ENCODE results near the gene TEX19.

Gene TEX19

DNA sequence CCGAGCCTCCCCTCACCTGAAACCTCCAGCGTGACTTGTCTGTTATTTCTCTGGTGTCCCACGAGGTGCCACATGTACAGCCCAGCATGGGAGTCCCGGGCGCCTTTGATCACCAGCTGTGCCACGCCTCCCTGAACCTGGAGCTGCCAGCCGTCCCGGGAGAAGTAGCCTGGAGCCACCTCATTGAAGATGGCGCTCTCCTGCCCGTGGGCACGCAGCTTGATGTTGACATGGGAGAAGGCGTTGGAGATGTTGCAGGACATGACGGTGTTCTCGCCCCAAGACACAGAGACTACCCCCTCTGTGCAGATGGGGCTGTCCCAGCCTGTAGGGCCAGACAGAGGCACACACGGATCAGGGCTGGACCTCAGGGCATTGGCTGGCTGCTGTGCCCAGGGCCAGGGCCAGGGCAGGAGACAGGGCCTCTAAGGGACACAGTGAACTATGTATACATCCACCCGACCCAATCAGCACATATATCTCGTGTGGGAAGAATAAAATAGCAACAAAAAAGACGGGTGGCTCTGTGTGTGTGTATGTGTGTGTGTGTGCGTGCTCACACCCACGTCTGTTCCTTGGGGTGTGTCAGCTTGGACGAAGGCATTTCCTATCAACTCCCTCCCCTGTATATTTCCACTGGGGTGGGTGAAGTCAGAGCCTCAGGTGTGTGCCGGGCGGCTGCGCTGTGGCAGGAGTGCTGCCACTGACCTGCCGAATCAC lies 34.3 kb upstream of the TEX19 start:
- H3K9ac ChIP-seq (ENCODE audit: low read length), result no peak overlapping the region
- peaks cover under 1% of the 10 kb centered on the region for H3K4me1 ChIP-seq (ENCODE audit: insufficient read depth, low read length)
- no peak overlapping the region for H3K4me3 ChIP-seq (ENCODE audit: low read depth in 1 of 2, low read length in 2 of 2)
- H3K36me3 ChIP-seq (ENCODE audit: insufficient read depth, low read length), result peaks cover 5% of the 10 kb centered on the region
- no peaks in the 10 kb centered on the region for H3K27me3 ChIP-seq (ENCODE audit: control insufficient read depth in 1 of 2, insufficient read depth in 2 of 2, low read length in 2 of 2)
- no peak overlapping the region for H3K27ac ChIP-seq (ENCODE audit: low read depth, low read length)
- H3K9me3 ChIP-seq (ENCODE audit: low read length), result no peaks in the 10 kb centered on the region

DNA sequence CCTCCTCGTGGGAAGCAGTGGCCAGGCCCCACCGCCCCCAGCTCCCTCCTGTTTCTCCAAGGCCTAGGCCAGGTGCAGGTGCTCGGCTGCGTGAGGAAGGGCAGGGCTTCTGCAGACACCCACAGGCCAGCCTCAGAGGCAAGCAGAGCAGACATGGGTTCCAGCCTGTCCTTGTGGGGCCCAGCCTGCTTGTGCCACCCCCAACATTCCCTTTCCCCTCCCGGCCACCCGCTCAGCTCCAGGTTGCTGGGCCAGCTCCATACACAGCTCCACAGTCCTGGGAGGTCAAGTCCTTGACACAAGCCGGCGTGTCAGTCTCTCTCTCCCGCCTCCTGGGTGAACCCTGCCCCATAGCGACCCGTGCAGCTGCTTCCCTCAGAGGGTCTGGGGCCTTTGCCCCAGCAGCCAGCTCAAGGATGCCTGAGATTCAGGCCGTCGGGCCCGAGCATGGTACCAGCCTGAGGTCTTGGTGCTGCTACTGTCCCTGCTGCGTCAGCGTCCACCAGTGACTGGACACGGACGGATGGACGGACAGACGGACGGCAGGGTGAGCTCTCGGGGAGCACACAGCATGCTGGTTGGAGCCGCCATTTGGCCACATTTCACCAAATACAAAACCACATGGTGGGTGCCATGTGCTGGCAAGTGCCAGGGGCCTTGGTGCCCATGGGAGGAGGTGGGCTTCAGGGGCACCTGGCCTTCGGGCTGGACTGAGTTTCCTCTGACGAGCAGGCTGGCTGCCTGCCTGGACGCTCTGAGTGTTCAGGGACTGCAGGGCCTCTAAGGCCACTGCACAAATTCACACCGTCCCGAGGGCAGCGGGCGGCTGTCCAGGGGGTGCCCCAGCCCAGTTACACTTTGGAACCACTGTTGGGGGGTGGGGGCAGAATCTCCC lies 33.5 kb upstream of the TEX19 start:
- H3K4me1 ChIP-seq (ENCODE audit: insufficient read depth, low read length), result peaks cover 8% of the 10 kb centered on the region
- H3K9ac ChIP-seq (ENCODE audit: low read length), result no peak overlapping the region
- H3K9me3 ChIP-seq (ENCODE audit: low read length), result no peaks in the 10 kb centered on the region
- H3K27ac ChIP-seq (ENCODE audit: low read depth, low read length), result no peak overlapping the region
- no peaks in the 10 kb centered on the region for H3K27me3 ChIP-seq (ENCODE audit: control insufficient read depth in 1 of 2, insufficient read depth in 2 of 2, low read length in 2 of 2)
- H3K4me3 ChIP-seq (ENCODE audit: low read depth in 1 of 2, low read length in 2 of 2), result no peak overlapping the region
- peaks cover 5% of the 10 kb centered on the region for H3K36me3 ChIP-seq (ENCODE audit: insufficient read depth, low read length)

DNA sequence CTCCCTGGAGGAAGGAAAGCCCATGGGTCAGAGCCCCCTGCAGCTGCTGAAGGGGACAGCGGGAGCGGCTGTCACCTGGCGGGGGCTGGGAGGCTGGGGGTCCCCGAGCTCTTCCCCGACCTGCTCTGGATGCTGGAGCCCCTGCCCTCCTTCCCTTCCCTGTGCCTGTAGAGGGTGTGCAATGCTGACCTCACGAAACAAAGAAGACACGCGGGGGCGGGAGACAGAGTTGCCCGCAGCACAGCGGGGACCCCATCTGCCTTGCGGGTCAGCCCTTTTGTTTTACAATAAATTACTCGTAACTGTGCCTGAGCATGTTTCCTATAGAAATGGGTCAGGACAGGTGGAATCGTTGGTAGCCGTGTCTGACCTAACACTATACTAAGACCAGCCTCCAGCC lies 31.8 kb upstream of the TEX19 start:
- H3K4me1 ChIP-seq (ENCODE audit: insufficient read depth, low read length), result peaks cover 12% of the 10 kb centered on the region

GRCh38 chr17:82327757-82328140 lies 31.3 kb upstream of the TEX19 start:
- H3K27ac ChIP-seq (ENCODE audit: low read depth, low read length), result no peak overlapping the region
- no peaks in the 10 kb centered on the region for H3K9me3 ChIP-seq (ENCODE audit: low read length)
- peaks cover 16% of the 10 kb centered on the region for H3K4me1 ChIP-seq (ENCODE audit: insufficient read depth, low read length)
- no peak overlapping the region for H3K4me3 ChIP-seq (ENCODE audit: low read depth in 1 of 2, low read length in 2 of 2)
- H3K36me3 ChIP-seq (ENCODE audit: insufficient read depth, low read length), result peaks cover 5% of the 10 kb centered on the region
- H3K27me3 ChIP-seq (ENCODE audit: control insufficient read depth in 1 of 2, insufficient read depth in 2 of 2, low read length in 2 of 2), result no peaks in the 10 kb centered on the region
- H3K9ac ChIP-seq (ENCODE audit: low read length), result no peak overlapping the region

More for the DNA sequence above, 31.8 kb upstream of the TEX19 start:
- H3K36me3 ChIP-seq (ENCODE audit: insufficient read depth, low read length), result peaks cover 5% of the 10 kb centered on the region
- H3K27ac ChIP-seq (ENCODE audit: low read depth, low read length), result no peak overlapping the region
- no peak overlapping the region for H3K9ac ChIP-seq (ENCODE audit: low read length)
- H3K27me3 ChIP-seq (ENCODE audit: control insufficient read depth in 1 of 2, insufficient read depth in 2 of 2, low read length in 2 of 2), result no peaks in the 10 kb centered on the region
- H3K9me3 ChIP-seq (ENCODE audit: low read length), result no peaks in the 10 kb centered on the region
- H3K4me3 ChIP-seq (ENCODE audit: low read depth in 1 of 2, low read length in 2 of 2), result no peak overlapping the region

DNA sequence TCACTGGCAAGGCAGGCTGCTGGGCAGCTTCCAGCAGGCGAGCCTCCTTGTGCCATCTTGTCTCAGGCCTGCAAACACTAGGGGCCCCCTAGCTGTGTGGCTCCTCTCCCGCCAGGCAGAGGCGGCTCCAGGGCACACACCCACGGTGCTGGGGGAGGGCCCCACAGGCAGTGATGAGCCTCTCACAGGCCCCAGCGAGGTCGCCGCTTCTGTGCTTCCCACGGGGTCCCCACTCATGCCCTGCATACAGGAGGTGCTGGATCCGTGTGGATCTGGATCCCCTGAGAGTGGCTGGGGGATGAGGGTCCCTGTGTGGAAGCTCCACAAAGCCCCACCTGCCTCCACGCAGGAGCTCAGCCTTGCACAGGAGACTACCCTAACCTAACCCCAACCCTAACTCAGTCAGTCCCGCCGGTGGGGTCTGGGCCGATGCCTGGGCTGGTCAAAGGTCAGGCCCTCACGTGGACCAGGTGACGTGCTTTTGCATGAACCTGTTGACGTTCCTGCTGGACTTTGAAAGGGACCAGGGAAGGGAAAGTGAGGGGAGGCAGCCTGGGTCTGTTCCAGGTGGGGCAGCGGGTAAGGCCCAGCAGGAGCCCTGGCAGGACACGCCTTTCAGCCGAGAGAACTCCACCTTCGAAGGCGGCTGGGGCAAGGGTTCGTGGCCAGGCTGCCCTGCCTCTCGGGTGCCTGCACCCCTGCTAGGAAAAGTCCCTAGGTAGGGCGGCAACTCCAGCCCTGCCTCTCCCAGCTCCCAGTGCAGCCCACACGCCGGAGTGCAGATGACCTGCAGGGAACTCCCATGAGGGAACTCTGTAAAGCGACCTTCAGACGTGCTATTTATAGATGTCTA lies 30.7 kb upstream of the TEX19 start:
- peaks cover 19% of the 10 kb centered on the region for H3K4me1 ChIP-seq (ENCODE audit: insufficient read depth, low read length)
- no peaks in the 10 kb centered on the region for H3K27me3 ChIP-seq (ENCODE audit: control insufficient read depth in 1 of 2, insufficient read depth in 2 of 2, low read length in 2 of 2)

DNA sequence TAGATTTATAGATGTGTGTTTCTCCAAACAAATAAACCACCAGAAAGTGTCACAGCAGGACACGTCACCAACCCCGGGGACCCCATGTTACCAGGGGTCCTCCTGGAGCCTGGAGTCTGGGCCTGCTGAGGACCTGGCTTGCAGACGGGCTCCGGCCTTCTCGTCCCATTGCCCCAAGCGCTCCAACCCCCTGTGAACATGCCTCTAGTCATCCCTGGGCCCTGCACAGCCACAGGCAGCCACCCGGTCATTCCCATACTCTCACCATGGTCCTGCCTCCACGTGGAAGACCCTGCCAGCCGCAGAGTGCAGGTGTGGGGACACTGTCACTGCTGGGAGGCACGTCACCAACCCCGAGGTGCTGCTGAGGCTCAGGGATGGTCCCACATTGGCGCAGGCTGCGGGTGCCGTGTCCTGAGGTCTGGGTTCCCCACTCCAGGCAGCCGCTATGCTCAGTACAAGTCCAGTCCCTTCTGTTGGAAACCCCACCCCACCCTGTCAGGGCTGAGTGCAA lies 30.0 kb upstream of the TEX19 start:
- Histone ChIP-seq H3K27ac (ENCODE audit: low read depth, low read length) (no peak overlapping the region), H3K9me3 (ENCODE audit: low read length) (no peaks in the 10 kb centered on the region)

More for the DNA sequence above, 30.7 kb upstream of the TEX19 start:
- Histone ChIP-seq H3K27ac (ENCODE audit: low read depth, low read length) (no peak overlapping the region), H3K4me3 (ENCODE audit: low read depth in 1 of 2, low read length in 2 of 2) (no peak overlapping the region), H3K36me3 (ENCODE audit: insufficient read depth, low read length) (peaks cover 5% of the 10 kb centered on the region), H3K9me3 (ENCODE audit: low read length) (no peaks in the 10 kb centered on the region), H3K9ac (ENCODE audit: low read length) (no peak overlapping the region)

DNA sequence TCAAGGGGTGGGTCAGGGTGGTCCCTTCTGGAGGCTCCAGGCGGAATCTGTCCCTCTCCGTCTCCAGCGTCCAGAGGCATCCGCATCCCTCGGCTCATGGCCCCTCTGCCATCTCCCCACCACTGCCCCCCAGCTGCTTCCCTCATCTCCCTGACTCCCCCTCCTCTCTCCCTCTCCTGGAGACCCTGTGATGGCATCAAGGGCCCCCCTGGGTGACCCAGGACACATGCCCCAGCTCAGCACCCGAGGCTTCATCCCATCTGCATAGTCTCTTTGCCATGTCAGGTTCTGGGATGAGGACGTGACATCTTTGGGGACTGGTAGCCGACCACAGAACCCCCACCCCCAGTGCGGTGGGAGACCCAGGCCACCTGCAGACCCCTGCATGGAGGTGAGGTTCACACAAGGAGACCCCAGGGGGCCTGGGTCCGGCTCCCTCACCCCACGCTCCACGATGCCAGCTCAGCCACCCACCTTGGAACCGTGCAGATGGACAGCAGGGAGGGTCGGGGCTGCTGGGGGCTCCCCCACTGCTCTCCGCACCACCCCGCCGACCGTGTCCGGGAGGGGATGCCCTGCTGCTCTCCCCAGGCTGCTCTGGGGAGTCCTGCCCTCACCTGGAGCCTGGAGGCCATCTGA lies 29.2 kb upstream of the TEX19 start:
- H3K4me1 ChIP-seq (ENCODE audit: insufficient read depth, low read length), result peaks cover 27% of the 10 kb centered on the region
- H3K27me3 ChIP-seq (ENCODE audit: control insufficient read depth in 1 of 2, insufficient read depth in 2 of 2, low read length in 2 of 2), result no peaks in the 10 kb centered on the region
- H3K4me3 ChIP-seq (ENCODE audit: low read depth in 1 of 2, low read length in 2 of 2), result no peak overlapping the region

More for the DNA sequence above, 30.0 kb upstream of the TEX19 start:
- no peak overlapping the region for H3K9ac ChIP-seq (ENCODE audit: low read length)
- H3K4me3 ChIP-seq (ENCODE audit: low read depth in 1 of 2, low read length in 2 of 2), result no peak overlapping the region
- no peaks in the 10 kb centered on the region for H3K27me3 ChIP-seq (ENCODE audit: control insufficient read depth in 1 of 2, insufficient read depth in 2 of 2, low read length in 2 of 2)
- H3K4me1 ChIP-seq (ENCODE audit: insufficient read depth, low read length), result peaks cover 20% of the 10 kb centered on the region
- peaks cover 5% of the 10 kb centered on the region for H3K36me3 ChIP-seq (ENCODE audit: insufficient read depth, low read length)

DNA sequence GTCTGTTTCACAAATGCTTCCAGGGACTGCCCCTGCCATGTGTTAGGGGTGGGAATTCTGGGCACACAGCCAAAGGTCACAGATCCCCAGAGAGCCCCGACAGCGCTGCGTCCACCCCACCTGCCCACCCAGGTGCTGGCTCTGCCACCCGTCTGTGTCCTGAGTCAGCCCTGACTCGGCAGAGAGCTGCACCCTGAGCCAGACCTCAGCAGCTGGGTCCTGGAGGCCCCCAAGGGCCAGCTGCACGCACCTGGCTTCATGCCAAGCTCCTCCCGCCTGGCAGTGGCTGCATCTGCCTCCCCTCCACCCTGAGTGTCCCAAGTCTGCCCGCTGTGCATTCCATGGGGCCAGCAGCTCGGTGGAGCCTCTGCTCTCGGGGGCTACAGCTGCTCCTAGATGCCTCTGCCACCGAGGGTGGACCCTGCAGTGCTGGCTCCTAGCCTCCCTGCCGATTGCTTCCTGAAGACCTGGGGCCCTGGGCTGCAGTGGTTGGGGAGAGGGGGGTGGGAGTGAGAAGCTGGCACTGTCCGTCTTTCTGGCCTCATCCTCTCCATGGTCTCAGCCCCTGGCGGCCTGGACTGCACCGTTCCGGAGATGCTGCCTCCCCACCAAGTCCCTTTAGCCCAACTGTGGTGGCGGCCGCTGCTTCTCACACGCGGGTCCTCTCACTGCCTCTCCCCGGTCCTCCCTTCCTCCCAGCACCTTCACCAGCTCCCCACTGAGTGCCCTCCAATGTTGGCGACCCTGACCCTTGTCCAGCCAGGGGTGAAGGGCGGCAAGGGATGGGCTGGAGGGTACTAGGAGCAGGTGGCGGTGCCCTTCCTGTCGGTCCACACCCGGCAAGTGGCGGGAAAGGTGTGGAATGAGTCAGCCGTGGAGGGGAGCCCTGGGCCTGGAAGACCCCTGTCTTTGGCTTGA lies 28.5 kb upstream of the TEX19 start:
- Histone ChIP-seq H3K4me1 (ENCODE audit: insufficient read depth, low read length) (peaks cover 30% of the 10 kb centered on the region), H3K4me3 (ENCODE audit: low read depth in 1 of 2, low read length in 2 of 2) (no peak overlapping the region), H3K36me3 (ENCODE audit: insufficient read depth, low read length) (no peaks in the 10 kb centered on the region)

More for the DNA sequence above, 29.2 kb upstream of the TEX19 start:
- peaks cover 2% of the 10 kb centered on the region for H3K36me3 ChIP-seq (ENCODE audit: insufficient read depth, low read length)
- no peak overlapping the region for H3K27ac ChIP-seq (ENCODE audit: low read depth, low read length)
- no peaks in the 10 kb centered on the region for H3K9me3 ChIP-seq (ENCODE audit: low read length)
- no peak overlapping the region for H3K9ac ChIP-seq (ENCODE audit: low read length)

GRCh38 chr17:82331345-82331939 lies 27.6 kb upstream of the TEX19 start:
- Histone ChIP-seq H3K27me3 (ENCODE audit: control insufficient read depth in 1 of 2, insufficient read depth in 2 of 2, low read length in 2 of 2) (no peaks in the 10 kb centered on the region), H3K4me3 (ENCODE audit: low read depth in 1 of 2, low read length in 2 of 2) (no peak overlapping the region), H3K9me3 (ENCODE audit: low read length) (no peaks in the 10 kb centered on the region), H3K27ac (ENCODE audit: low read depth, low read length) (no peak overlapping the region), H3K4me1 (ENCODE audit: insufficient read depth, low read length) (peaks cover 30% of the 10 kb centered on the region), H3K9ac (ENCODE audit: low read length) (no peak overlapping the region), H3K36me3 (ENCODE audit: insufficient read depth, low read length) (no peaks in the 10 kb centered on the region)

More for the DNA sequence above, 28.5 kb upstream of the TEX19 start:
- H3K9ac ChIP-seq (ENCODE audit: low read length), result no peak overlapping the region
- H3K27ac ChIP-seq (ENCODE audit: low read depth, low read length), result no peak overlapping the region
- H3K27me3 ChIP-seq (ENCODE audit: control insufficient read depth in 1 of 2, insufficient read depth in 2 of 2, low read length in 2 of 2), result no peaks in the 10 kb centered on the region
- H3K9me3 ChIP-seq (ENCODE audit: low read length), result no peaks in the 10 kb centered on the region

All from muscle layer of colon (tissue), 2 donors.